ENCODE results near the gene CUL4A. TPM values are rescaled to one million over a fixed set of nuclear protein-coding genes. Genes with fewer than 3 reads are reported as not detected.
A peak's percentile ranks its signal among the peaks of the same experiment; 100 is the strongest.

The CUL4A gene
- total RNA-seq, 4 donors from 2014 or later: 87.6 to 150 (median 110) TPM

- Histone ChIP-seq H3K9me3 (no peaks in the 10 kb centered on the region), H3K4me3 (no peak overlapping the region), H3K27me3 (peaks cover 6% of the 10 kb centered on the region), H3K36me3 (no peaks in the 10 kb centered on the region), H3K27ac (no peak overlapping the region), H3K4me1 (no peaks in the 10 kb centered on the region)
- no peak for TF ChIP-seq CTCF (IDR thresholded peaks at IDR 0.05)
- TF ChIP-seq EP300 (IDR thresholded peaks at IDR 0.05; ENCODE audit: low read depth): no peak
- TF ChIP-seq POLR2A (IDR thresholded peaks at IDR 0.05): no peak
- TF ChIP-seq POLR2AphosphoS5 (IDR thresholded peaks at IDR 0.05): no peak
- DNase-seq: no peak
- intact Hi-C loops (cut with DNase I; ENCODE audit: low total_unique reads) (no loop called here), in situ Hi-C loops (cut with MboI; ENCODE audit: low pct_ligation_motif_present in 1 of 4, low pct_unique_long_range_greater_than_20kb in 1 of 4, low sequenced_read_pairs in 3 of 4) (loop anchor here in 1 of 4 donors (25.0 kb wide), 1 partner anchor 103 kb away; no protein-coding TSS in a partner anchor)
- 85 to 86% methylated on average over 7 to 8 of the region's 8 CpGs for WGBS, 2 donors (ENCODE audit: low coverage in 1 of 2)
These were observed 74.5 kb downstream of the CUL4A start for GRCh38 chr13:113283904-113284303.

DNA sequence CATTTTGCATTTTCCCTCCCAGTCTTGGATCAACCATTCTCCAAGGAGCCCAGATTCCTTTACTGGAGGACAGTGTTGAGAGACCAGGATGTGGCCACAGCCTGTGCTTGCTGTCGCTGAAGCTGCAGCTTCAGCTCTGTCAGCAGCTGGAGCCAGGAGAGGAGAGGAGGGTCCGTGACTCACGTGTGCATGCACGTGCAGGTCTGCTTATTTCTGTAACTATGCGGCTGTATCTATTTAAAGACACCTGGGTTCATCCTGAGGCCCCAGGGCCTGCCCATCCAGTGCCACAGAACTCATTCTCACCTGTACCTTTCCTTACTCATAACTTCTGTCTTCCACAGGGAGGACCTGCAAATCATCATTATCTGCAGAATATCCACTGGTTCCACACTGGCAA, 79.5 kb downstream of the CUL4A start:
- intact Hi-C loops (cut with DNase I; ENCODE audit: low total_unique reads) (no loop called here), in situ Hi-C loops (cut with MboI; ENCODE audit: low pct_ligation_motif_present in 1 of 4, low pct_unique_long_range_greater_than_20kb in 1 of 4, low sequenced_read_pairs in 3 of 4) (loop anchor here in 1 of 4 donors (25.0 kb wide), 1 partner anchor 98 kb away; no protein-coding TSS in a partner anchor)
- Histone ChIP-seq H3K27ac (no peak overlapping the region), H3K9me3 (no peaks in the 10 kb centered on the region), H3K4me1 (peaks cover 0 to 7% (median 2%) of the 10 kb centered on the region in 4 donors), H3K4me3 (no peak overlapping the region), H3K36me3 (no peaks in the 10 kb centered on the region), H3K27me3 (peaks cover 38% of the 10 kb centered on the region)
- TF ChIP-seq POLR2AphosphoS5 (IDR thresholded peaks at IDR 0.05) (no peak), EP300 (IDR thresholded peaks at IDR 0.05; ENCODE audit: low read depth) (no peak), CTCF (IDR thresholded peaks at IDR 0.05) (no peak), POLR2A (IDR thresholded peaks at IDR 0.05) (no peak)
- DNase-seq: no peak
- WGBS, 2 donors (ENCODE audit: low coverage in 1 of 2): 46% methylated on average over 5 of the region's 5 CpGs; no CpG with 5 or more reads in 1 of the 2 donors

- TF ChIP-seq POLR2A (IDR thresholded peaks at IDR 0.05): no peak
- no peak for TF ChIP-seq POLR2AphosphoS5 (IDR thresholded peaks at IDR 0.05)
- TF ChIP-seq CTCF (IDR thresholded peaks at IDR 0.05): no peak
- TF ChIP-seq EP300 (IDR thresholded peaks at IDR 0.05; ENCODE audit: low read depth): no peak
- H3K9me3 ChIP-seq: no peaks in the 10 kb centered on the region
- DNase-seq: no peak
- no peak overlapping the region for H3K27ac ChIP-seq
- H3K36me3 ChIP-seq: no peaks in the 10 kb centered on the region
- in situ Hi-C loops (cut with MboI; ENCODE audit: low pct_ligation_motif_present in 1 of 4, low pct_unique_long_range_greater_than_20kb in 1 of 4, low sequenced_read_pairs in 3 of 4): loop anchor here in 1 of 4 donors (25.0 kb wide), 1 partner anchor 96 kb away; no protein-coding TSS in a partner anchor
- intact Hi-C loops (cut with DNase I; ENCODE audit: low total_unique reads): no loop called here
- WGBS, 2 donors (ENCODE audit: low coverage in 1 of 2): 69 to 100% methylated on average over 1 to 2 of the region's 2 CpGs
- H3K4me1 ChIP-seq: peaks cover 1 to 9% (median 3%) of the 10 kb centered on the region in 4 donors
- H3K4me3 ChIP-seq: no peak overlapping the region
- H3K27me3 ChIP-seq: peaks cover 38% of the 10 kb centered on the region
These were observed 81.7 kb downstream of the CUL4A start for GRCh38 chr13:113291129-113291528.

- peak overlapping the region in 2 of 4 donors; percentile 11 to 30 for H3K4me3 ChIP-seq
- intact Hi-C loops (cut with DNase I; ENCODE audit: low total_unique reads) (no loop called here), in situ Hi-C loops (cut with MboI; ENCODE audit: low pct_ligation_motif_present in 1 of 4, low pct_unique_long_range_greater_than_20kb in 1 of 4, low sequenced_read_pairs in 3 of 4) (loop anchor here in 1 of 4 donors (25.0 kb wide), 1 partner anchor 95 kb away; no protein-coding TSS in a partner anchor)
- H3K36me3 ChIP-seq: no peaks in the 10 kb centered on the region
- TF ChIP-seq POLR2A (IDR thresholded peaks at IDR 0.05) (no peak), POLR2AphosphoS5 (IDR thresholded peaks at IDR 0.05) (no peak)
- no peaks in the 10 kb centered on the region for H3K9me3 ChIP-seq
- H3K27ac ChIP-seq: peak overlapping the region in 1 of 4 donors; percentile 6
- DNase-seq: no peak
- H3K4me1 ChIP-seq: peaks cover 3 to 15% (median 4%) of the 10 kb centered on the region in 4 donors
- peaks cover 38% of the 10 kb centered on the region for H3K27me3 ChIP-seq
- 7 to 12% methylated on average over 9 to 22 of the region's 22 CpGs for WGBS, 2 donors (ENCODE audit: low coverage in 1 of 2)
These were observed 82.8 kb downstream of the CUL4A start for GRCh38 chr13:113292021-113292862.

All from transverse colon (tissue), 4 donors.